GM18519 (cell line): ENCODE results near the gene TBX18.

Experiments
- ATAC-seq: cut with Tn5 transposase; IDR thresholded peaks from one replicate; pipeline ENCODE4 v1.9.1; 2021; ENCODE audit warnings: mild to moderate bottlenecking, moderate library complexity; ENCODE audit not compliant: unreplicated experiment, low FRiP score

TBX18 gene

DNA sequence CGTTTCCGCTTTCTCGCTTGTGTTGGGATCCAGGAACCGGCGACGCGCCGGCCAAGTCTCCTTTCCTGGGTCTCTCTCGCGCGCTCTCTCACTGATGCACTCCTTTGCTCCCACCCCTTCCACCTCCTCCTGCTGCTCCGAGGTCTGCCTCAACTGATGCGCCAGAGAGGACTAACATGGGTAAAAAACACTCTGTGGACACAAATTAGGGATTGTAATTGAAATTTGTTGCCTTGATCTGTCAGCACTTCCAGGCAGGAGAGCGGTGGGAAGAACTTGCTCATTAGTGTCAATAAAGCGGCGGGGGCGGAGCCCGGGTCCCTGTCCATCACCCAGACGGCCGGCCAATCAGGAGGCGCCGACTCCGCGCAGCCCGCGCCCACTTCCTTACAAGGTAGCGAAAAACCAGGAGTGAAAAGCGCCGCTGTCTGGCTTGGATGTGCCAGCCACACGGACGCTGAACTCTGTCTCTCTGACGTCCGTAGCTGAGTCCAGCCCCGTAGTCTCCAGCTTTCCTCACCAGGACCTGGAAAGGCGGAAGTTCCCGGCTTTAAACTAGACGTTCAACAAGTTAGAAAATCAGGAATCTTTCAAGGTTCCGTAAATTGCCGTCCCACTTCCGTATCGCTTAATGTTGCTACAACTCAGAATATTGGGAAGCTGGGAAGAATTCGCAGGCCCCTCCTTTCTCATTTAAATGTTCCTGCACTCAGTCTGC lies at the start of gene TBX18:
TSS of gene TBX18 (minus strand) at position 267 of the 718 bp plus-strand sequence. CDS start 417 bp downstream, outside the sequence.
- ATAC-seq: no peak

DNA sequence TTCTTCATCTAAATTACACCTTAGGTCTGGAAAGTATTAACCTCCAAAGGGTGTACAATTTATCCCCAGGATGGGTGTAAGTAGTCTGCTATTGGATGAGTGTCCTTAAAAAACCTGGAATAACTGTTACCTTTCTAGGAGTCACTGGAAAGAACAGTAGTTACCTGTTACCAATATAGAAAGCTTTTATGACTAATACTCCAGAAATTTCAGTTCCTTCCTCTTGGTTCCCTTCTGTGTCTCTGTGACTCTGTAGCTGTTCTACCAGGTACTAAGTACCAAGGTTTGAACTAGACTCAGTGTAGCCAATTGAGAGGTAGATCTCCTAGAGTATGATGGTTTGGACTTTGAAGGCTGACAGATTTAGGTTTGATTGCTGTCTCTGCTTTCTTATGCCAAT lies 47.0 kb upstream of the TBX18 start:
- no peak for ATAC-seq

DNA sequence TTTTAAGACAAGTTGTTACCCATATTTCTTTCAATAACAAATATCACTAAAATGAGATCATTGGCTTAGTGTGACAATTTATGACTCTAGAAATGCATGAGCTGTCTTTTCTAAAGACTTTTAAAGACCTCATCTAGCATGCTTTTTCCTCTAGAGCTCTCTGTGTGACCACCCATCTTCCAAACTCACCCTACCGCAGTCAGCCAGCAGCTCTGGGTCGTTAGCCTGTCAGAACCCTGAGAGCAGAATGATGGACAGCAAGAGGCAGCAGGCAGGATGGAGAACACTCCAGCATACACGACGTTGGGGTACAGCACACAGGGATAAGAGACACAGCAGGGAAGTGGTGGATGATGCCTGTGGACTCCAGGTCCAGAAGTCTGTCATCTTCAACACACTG lies 45.1 kb upstream of the TBX18 start:
- no peak for ATAC-seq

DNA sequence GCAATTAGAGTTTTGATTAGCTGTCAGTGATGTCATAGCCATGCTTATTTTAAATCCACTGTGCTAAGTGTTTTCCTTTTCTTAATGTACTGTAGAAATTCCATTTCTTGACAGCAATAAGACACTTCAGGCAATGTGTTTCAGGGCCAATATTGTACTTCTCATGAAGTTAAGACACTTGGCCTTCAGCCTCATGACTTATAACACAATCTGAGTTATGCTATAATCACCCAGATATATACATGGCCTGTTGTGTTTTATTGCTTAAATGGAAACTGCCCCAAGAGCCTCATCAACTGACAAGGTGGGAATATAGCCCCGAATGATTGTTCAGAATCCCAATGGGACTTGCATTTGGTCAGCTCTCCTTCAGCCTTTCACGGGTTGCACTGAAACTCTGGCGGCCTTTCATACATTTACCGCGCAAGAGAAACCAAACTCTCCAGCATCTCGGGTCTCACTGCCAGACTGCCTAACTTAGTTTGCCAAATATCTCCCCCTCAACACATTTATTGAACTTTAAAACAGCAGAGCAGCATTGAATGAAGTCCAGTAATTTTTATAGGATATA lies 44.2 kb upstream of the TBX18 start:
- no peak for ATAC-seq

DNA sequence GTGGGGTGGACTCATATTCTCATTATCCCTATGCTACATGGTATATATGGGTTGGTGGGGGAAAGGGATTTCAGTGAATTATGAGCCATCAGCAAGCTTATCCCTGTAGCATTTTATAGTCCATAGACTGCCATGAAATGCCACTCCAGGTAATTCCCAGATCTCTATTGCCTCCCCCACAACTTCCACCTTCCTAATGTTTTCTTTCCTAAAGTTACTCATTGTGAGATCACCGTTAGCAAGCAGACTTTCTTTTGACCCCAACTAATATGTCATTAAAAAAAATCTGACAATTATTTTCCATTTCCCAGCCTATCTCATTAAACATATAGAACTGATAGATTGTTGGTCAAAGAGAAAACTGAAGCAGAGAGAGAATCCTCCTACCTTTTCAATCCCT lies 40.7 kb upstream of the TBX18 start:
- no peak for ATAC-seq

DNA sequence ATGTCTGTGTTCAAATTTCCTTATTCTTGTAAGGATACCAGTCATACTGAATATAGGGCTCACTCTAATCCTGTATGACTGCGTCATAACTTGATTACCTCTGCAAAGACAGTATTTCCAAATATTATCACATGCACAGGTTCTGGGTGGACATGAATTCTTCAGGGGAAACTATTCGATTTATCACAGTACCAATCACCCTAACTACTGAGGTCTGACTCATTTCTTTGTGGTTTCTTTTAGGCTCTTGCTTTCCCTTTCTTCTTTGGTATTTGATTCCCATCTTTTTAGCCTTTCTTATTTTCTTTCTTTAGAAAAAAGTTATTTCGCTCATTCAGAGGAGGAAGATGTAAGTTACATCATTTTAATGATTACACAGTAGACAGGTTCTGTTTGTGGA lies 40.3 kb upstream of the TBX18 start:
- no peak for ATAC-seq

DNA sequence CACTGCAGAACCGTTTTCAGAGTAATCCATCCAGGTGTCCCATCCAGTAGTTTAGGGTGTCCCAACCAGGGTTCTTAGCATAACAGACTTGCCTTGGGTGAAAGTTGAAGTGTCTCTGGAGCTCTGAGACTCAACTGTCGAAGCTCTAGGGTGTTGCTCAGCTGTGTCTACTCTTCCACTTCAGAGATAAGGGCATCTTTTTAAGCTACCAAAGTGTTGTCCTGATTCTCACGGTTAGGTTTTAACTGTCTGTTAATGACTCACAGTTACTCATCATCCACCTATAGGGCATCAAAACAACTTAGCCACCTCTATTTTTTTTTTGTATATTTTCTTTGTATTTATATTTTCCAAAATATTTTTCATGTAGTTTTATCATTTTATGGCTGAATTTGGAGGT lies 36.9 kb upstream of the TBX18 start:
- no peak for ATAC-seq

DNA sequence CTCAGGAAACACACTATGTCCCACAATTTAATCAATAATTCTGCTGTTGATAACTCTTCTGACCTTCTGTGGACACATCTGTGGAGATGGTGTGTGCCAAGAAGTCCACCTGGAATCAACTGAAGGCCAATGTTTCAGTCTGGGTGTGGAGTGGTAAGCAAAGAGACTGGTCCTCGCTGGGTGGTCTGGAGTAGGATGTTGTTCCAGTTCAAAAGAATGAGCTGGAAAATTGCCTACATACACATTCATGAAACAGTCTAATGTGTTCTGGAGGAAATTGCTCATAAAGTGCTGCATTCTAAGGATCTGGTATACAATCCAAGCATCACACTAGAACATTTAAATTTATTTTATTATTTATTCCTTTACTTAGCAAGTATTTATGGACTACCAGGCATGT lies 33.9 kb upstream of the TBX18 start:
- ATAC-seq: no peak

DNA sequence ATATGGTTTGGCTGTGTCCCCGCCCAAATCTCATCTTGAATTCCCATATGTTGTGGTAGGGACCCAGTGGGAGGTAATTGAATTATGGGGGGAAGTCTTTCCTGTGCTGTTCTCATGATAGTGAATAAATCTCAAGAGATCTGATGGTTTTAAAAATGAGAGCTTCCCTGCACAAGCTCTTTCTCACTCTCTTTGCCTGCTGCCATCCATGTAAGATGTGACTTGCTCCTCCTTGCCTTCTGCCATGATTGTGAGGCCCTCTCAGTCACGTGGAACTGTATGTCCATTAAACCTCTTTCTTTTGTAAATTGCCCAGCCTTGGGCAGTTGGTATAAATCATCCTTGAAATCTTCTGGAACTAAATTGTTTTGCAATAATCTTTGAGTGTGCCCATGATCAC lies 31.9 kb upstream of the TBX18 start:
- no peak for ATAC-seq

DNA sequence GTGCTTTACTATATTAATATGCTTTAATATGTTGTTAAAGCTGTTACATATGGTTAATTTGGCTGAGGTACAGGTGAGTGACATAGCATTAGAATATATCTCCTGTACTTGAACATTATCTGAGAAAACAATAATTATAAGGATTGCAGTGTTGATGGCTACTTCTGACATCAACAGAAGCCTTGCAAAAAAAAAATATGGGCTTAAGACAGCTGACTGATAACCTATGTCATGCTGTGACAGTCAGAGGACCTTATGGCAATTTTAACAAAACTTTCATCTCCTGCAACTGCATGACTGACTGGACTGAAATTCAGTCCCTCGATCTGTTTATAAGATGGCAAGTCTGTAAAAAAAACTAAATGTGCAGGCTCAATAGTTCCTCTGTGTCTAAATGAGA lies 27.5 kb upstream of the TBX18 start:
- no peak for ATAC-seq

DNA sequence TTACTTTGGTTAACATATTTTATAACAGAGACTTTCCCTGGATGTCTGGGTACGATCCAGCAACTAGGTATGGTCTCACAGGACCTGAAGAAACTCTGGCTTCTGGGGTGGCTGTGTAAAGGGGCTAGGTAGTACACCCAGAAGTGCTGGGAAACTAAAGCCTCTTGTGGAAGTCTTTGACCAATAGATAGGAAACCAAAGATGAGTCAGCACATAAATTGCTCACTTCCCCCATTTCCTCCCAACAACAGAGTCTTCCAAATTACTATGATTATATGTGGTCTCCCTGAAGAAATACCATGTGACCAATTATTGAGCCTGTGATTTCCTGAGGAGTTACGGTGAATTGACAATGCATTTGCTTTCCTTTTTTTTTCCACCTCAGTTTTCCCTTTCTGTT lies 26.8 kb upstream of the TBX18 start:
- ATAC-seq: no peak

DNA sequence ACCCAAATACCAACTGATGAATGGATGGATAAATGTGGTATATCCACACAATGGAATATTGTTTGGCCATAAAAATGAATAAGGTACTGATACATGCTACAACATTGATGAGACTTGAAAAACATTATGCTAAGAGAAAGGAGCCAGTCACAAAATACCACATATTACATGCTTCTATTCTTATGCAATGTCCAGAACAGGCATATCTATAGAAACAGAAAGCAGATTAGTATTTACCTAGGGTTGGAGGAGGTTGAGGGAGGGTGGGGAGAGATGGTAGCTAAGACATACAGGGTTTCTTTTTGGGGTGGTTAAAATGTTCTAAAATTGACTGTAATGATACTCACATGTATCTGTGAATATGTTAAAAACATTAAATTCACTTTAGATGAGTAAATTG lies 24.8 kb upstream of the TBX18 start:
- no peak for ATAC-seq

DNA sequence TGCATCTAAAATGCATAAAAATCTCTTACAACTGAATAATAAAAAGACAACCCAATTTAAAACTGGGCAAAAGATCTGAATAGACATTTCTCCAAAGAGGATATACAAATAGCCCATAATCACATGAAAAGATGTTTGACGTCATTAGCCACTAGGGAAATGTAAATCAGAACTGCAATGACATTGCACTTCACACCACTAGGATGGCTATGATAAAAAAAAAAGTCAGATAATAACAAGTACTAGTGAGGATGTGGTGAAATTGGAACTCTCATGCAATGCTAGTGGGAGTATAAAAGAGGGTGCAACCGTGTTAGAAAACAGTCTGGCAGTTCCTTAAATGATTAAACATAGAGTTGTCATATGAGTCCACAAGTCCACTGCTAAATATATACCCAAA lies 24.3 kb upstream of the TBX18 start:
- ATAC-seq: no peak

DNA sequence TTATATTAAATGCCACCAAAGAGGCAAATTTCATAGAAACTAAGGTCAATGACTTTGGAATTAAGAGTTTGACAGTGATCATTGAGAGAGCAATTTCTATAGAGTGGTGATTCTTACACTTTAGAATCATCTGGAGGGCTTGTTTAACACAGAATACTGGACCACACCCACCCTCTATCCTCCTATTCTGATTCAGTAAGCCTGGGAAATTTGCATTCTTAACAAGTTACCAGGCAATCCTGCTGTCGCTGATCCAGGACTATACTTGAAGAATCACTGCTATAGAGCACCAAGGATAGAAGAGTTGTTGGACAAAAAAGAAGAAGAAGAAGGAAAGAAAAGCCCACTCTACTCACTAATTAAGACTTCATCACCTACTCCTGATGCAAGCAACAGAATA lies 21.3 kb upstream of the TBX18 start:
- ATAC-seq: no peak

DNA sequence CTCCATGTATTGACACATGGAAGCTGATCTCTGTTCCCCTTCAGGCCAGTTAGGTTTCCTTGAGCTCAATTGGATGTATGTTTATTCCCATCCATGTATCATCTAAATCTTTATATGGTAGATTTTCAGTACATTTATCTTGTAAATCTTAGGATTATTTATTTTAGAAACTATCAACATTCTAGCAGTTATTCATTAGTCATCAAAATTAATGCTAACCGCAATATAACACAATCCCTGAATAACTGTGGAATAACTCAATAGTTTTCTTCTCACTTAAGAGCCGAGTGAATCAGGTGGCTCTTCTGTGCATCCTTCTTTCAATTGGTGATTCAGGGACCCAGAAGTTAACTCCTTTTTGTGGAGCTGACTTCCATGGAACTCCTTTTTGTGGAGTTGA lies 15.5 kb upstream of the TBX18 start:
- no peak for ATAC-seq

DNA sequence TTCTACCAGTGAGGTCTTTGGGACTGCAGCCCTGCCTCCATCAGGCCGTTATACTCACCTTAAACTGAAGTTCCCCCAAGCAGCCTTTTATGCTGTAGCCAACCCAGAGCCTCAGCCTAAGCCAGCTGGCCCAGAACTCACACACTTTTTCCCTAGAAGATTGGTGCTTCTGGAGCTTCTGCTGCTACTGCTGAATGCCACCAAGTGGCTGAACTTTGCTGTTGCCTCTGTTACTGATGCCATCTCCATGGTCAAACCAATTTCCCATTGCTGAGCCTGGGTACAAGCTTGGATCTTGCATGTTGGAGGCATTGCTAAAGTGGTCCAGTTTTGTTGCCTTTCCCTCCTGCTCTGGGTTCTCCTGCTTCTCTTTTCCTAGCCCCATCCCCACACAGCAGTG lies 15.0 kb upstream of the TBX18 start:
- no peak for ATAC-seq

DNA sequence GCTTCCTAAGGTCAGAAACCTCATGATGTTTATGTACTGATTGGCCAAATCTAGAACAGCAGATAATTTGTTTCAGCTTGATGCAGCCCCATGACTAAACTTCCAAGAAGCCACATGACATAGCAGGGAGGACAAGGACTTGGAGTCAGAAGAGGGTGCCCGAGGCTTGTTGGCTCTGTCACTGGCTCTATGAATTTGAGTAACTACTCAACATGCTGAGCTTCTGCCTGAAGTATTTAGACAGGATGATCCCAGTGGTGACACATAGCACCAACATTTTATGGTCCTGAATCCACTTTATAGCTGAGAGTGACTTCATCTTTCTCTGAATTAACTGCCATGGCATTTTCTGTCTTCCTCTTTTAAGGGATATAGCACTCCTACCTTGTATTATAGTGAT lies 13.5 kb upstream of the TBX18 start:
- no peak for ATAC-seq

DNA sequence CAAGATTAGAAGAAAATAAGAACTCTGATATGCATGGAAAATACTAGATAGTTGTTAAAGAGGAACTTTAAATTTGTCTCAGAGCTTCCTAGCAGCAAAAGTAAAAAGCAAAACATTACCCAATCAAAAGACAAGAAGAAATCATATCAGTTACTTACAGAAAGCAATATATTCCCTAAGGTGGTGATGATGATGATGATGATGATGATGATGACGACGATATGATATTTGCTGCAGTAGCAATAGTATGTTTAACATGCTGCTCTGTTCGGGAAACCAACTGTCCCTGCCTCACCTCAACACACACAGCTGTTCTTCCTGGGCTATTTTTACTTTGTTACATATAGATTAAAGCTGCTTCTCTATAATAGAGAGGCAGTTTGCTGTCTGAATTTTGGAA lies 12.0 kb upstream of the TBX18 start:
- ATAC-seq: no peak

DNA sequence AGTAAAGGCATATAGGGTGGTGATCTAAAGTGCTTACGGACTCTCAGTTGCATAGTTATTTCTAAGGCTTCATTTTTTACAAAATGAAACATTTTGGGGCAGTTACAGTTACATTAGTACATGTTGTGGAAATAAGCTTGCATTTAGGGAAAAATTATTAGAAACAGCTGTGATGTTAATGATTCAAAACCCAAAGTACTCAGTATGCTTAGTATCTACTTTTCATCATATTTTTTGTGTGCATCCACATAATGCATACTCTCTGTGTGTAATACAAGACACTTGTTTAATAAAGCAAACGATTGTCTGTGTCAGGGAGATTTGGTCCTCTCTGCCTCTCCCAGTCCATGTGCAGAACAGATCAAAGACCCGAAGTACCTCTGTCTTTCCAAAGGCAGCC lies 11.4 kb upstream of the TBX18 start:
- no peak for ATAC-seq

DNA sequence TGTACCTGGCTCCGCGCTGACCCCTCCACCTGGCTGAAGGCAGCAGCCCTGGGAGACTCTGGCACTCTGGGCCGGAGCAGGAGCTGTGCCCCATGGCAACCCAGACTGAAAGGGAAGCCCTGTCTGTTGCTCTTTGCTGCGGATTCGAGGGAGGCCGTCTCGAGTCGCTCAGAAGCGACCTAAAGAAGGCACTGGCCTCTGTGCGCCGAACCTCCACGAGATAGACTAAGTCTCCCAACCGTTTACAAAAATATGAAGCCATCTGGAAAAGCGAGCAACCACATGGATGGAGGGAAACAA lies 10.5 kb upstream of the TBX18 start:
- ATAC-seq: no peak

DNA sequence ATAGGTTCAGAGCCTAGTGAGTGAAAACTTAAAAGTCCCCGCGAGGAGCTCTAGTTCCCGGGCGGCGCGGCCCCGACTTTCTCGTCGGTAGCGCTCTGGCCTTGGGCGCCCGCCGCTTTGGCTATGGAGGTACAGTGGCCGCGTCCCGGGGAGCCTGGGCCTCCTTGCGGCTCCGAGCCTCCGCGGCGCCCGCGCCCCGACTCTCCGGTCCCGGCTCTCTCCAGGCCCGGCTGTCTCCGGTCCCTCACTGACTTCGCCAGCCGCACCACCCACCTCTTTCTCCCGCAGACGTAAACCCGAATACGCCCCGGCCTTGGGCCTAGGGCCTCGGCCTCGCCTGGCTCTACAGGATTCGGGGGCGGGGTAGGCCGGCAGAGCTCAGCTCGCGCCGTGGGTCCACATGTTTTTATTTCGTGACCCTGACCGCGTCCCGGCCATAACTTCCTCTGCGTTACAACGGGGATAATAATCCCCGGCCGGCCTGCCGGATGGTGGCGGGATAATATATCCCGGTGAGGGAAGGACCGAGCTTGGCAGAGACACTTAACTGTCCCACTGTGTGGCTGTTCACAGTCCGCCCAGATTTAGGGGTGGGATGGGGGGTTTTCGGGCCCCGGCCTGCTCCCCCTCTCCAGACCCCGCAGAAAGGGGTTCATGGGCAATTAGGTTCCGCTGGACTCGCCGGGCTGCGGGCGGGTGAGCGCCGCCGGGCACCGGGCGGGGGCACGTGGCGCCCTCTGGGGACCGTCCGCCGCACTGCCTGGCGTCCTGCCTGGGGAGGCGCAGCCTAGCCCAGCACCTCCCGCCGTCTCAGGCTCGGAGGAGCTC lies 10.0 kb upstream of the TBX18 start:
- ATAC-seq: peak; percentile 50
